ENCODE measurements around the gene RIN1.
A peak's percentile ranks its signal among the peaks of the same experiment; 100 is the strongest.

The RIN1 gene

DNA sequence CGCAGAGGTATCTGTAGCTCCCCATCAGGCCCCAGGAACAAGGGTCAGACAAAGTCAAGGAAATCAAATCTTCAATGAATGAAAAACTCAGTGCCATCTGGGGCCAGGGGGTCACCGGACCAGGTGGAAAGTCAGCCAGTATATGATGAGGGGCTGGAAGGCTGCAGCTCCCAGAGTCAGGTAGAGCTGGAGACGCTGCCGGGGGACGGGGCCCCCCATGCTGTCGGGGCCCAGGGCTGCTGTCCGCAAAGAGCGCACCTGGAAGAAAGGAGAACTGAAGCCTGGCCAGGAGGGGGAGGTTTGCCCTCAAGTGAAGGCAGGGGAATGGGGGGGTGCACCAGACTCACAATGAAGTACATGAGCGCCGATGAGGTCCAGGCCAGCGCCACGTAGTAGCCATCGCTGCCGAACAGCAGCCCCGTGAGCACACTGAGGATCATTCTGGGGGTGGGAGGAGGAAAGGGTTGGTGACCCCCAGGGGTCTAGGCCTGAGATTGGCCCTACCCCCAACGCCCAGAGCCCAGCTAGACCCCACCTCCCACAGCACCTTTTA lies 51.6 kb downstream of the RIN1 start:
- no peak for DNase-seq (ENCODE audit: low read depth in 2 of 3, low spot score in 2 of 3)

DNA sequence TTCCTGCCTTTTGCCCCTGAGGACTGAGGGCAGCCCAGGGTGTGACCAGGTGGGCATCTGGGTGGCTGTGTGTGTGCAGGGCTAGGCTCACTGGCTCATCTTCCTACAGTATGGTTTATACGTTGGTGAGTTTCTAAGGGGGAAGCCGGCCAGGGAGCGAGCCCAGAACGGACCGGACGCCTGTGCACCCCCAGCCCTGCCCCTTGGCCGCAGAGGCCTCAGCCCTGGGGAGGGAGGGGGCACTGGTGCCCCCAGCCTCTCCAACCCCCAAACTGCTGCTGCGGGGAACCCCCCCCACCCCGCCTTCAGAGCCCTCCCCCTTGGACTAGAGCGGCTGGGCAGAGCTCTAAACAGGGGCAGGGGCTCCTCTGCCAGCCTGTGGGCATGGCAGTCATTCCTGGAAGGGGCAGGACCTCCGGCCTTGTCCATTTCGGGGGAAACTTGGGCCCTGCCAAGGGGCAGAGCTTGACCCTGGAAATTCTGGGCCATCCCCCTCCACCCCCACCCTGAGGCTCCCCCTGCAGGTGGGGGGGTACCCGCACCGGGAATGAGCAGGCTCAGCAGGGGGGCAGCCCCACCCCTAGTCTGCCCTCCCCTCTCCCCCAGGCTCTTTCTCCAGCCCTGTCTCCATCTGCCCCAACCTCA lies 52.7 kb downstream of the RIN1 start:
- DNase-seq (ENCODE audit: low read depth in 2 of 3, low spot score in 2 of 3) = no peak

DNA sequence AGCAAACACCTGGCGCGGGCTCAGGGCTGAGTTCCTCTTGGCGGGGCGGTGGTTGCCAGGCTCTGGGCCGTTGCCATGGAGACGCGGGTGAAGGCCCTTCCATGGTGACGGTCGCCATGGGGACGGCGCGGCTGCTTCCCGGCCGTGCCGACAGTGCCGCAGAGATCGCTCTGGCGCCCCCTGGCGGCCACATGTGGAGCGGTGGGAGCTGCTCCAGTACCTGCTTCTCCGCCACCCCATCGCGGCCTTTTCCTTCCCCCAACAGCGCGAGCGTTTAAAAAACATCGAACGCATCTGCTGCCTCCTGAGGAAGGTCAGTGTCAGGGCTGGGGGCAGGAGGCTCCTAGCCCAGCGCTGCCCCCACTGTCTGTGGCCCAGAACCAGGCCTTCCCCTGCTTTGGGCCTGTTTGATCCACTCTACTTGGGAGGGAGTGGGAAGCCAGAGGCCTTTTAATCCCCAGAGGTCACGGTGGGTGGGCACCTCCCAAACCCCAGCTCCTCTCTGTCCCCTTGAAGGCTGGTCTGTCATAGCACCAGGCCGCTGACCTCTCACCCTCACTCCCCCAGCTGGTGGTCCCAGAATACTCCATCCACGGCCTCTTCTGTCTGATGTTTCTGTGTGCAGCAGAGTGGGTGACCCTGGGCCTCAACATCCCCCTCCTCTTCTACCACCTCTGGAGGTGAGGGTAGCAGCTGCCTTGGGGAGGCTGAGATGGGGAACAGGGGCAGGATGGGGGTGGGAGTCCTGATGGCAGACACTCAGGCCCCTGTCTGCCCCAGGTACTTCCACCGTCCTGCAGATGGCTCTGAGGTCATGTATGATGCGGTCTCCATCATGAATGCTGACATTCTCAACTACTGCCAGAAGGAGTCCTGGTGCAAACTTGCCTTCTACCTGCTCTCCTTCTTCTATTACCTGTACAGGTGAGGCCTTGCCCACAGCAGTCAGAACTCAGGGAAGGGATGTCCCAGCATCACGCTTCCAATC lies 53.5 kb downstream of the RIN1 start:
- DNase-seq (ENCODE audit: low read depth in 2 of 3, low spot score in 2 of 3) = peak; percentile 96 to 99 (median 98)

All from activated CD8-positive, alpha-beta memory T cell treated with anti-CD3 and anti-CD28 coated beads for 48 hours (primary cell).